ENCODE results near the gene PRAMEF14.
"Not testable (repeated sequence)": the region's sequence is repeated elsewhere in the genome, so short reads cannot be mapped to it uniquely, and the experiment has no call there.

Gene PRAMEF14, protein sequence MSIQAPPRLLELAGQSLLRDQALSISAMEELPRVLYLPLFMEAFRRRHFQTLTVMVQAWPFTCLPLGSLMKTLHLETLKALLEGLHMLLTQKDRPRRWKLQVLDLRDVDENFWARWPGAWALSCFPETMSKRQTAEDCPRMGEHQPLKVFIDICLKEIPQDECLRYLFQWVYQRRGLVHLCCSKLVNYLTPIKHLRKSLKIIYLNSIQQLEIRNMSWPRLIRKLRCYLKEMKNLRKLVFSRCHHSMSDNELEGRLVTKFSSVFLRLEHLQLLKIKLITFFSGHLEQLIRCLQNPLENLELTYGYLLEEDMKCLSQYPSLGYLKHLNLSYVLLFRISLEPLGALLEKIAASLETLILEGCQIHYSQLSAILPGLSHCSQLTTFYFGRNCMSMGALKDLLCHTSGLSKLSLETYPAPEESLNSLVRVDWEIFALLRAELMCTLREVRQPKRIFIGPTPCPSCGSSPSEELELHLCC

DNA sequence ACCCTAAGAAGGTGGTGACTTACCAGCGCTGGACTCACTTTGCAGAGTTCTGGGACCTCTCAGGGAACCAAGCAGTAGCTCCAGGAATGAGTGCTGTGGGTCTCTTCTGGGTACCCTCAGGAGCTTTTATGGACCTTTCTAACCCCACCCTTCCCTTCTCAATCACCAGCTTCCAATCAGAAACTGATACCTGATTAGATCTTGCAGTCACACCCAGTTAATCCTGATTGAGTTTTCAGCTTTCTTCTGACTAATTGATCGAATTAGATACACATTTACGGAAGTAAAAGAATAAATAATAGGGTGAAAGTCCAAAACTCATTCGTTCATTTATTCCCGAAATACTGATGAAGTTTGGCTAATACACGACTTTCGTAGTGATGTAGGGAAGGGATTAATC, at the start of gene PRAMEF14:
PRAMEF14 (minus strand) TSS at position 101 of the 400 bp plus-strand sequence. CDS start 1,820 bp downstream, outside the sequence.
- DNase-seq = not testable (repeated sequence)

DNA sequence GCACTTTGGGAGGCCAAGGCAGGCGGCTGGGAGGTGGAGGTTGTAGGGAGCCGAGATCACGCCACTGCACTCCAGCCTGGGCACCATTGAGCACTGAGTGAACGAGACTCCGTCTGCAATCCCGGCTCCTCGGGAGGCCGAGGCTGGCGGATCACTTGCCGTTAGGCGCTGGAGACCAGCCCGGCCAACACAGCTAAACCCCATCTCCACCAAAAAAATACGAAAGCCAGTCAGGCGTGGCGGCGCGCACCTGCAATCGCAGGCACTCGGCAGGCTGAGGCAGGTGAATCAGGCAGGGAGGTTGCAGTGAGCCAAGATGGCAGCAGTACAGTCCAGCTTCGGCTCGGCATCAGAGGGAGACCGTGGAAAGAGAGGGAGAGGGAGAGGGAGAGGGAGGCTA, 48.4 kb upstream of the PRAMEF14 start:
- not testable (repeated sequence) for DNase-seq

DNA sequence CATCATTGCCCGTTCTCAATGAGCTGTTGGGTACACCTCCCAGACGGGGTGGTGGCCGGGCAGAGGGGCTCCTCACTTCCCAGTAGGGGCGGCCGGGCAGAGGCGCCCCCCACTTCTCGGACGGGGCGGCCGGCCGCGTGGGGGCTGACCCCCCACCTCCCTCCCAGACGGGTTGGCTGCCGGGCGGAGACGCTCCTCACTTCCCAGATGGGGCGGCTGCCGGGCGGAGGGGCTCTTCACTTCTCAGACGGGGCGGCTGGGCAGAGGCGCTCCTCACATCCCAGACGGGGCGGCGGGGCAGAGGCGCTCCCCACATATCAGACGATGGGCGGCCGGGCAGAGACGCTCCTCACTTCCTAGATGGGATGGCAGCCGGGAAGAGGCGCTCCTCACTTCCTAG, 47.8 kb upstream of the PRAMEF14 start:
- not testable (repeated sequence) for DNase-seq

DNA sequence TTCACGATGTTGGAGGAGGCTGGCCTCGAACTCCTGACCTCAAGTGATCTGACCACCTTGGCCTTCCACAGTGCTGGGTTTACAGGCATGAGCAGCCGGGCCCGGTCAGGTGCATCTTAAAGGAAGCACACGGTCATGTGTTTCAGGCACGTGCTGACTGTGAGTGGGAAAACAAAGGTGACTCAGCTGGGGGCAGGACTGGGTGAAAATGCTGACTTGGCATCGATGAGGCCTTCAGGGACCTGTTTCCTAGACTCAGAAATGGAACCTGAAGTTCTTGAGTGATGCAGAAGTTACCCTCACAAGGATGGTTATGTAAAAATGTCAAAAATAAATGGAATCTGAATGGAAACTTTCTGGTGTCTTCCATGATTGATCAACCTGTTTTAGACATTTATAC, 46.1 kb upstream of the PRAMEF14 start:
- DNase-seq = not testable (repeated sequence)

DNA sequence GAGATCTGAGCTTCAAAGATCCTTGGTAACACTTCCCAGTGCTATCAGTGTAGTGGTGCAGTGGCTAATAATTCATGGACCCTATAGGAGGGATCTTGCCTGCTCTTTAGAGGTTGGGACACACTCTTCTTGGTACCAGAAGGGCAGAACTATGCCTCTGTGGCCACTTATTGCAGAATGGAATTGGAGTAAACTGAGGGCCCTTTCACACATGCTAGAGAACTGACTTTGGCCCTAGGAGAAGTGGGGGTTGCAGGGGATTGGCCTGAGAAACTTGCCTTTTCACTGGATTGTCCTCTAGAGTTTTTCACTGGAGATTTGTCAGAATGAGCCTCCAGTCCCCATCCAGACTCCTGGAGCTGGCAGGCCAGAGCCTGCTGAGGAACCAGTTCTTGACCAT, 42.4 kb upstream of the PRAMEF14 start, which contains the start of gene PRAMEF17:
PRAMEF17 (plus strand) TSS at position 301 of the 400 bp plus-strand sequence; CDS start at position 327, 26 bp downstream.
- not testable (repeated sequence) for DNase-seq

DNA sequence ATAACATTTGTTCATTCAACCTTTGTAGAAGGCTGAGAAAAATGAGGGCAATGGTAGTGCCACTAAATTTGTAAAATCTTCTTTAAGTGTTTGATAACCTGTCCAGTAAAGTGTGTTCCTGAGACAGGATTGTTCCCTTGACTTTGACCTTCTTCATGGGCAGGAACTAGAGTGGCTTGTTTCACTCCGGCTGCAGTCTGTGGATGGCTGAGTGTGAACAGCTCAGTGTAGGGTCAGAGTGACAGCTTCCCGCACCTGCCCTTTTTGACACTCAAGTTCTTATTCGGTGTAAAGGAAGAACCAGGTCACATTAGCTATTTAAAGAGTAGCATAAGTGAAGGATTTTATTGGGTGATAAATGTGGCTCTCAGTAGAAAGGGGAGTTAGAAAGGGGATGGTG, 33.4 kb upstream of the PRAMEF14 start:
- DNase-seq = not testable (repeated sequence)

DNA sequence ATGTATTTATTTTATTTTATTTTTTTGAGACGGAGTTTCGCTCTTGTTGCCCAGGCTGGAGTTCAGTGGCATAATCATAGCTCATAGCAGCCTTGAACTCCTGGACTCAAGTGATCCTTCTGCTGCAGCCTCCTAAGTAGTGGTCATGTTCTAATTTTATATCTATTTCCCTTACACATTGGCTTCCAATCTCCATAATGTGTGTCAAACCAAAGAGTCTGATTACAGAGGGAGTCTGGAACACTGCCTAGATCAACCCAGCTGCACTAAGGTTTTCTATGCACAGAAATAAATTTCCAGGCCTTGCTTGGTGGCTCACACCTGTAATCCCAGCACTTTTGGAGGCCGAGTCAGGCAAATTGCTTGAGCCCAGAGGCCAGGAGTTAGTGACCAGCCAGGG, 32.0 kb upstream of the PRAMEF14 start:
- DNase-seq = not testable (repeated sequence)

DNA sequence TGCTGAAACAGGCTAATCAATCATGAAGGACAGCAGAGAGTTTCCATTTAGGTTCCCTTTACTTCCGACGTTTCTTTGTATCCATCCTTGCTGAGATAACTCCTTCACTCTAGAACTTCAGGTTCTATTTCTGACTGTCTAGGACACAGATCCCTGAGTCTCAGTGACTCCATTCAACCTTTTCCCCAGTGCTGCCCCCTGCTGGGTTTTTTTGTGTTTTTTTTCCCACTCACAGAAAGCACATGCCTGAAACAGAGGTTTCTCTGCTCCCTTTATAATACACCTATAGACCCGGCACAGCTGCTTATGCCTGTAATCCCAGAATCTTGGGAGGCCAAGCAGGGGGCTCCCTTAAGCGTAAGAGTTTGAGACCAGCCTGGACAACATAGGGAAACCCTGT, 21.6 kb upstream of the PRAMEF14 start:
- peak in 1 of 14 donors; percentile 2 for DNase-seq

DNA sequence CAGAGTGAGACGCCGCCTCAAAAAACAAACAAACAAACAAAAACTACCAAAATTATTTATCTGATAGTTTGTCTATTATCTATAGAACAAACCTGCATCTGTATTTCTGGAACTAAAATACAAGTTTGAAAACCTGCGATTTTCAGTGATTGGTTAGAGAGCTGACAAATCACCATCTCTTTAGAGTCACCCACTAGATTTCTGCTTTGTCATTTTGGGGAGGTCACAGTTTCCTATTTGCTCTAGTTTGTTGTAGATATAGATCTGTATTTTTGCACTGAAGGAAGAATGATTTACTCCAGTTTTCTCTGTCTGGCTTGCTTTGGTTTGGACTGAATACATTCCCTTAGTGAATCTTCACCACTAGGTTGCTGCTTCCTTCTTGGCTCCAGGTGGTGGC, 19.6 kb upstream of the PRAMEF14 start:
- DNase-seq = not testable (repeated sequence)

DNA sequence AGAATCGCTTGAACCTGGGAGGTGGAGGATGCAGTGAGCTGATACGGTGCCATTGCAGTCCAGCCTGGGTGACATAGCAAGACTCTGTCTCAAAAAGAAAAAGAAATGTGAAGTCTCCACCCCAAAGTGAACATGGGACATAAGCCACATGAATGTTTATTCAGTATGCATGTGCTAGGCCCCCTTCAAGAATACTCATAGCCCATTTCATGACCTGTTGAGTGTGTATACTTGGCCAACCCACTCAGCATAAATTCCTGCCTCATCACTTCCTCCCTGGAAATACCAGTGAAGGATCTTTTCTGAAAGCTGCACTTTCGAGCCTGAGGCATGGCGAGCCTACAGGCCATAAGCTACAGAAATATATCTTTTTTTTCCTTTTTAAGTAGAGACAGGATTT, 18.0 kb upstream of the PRAMEF14 start:
- not testable (repeated sequence) for DNase-seq

DNA sequence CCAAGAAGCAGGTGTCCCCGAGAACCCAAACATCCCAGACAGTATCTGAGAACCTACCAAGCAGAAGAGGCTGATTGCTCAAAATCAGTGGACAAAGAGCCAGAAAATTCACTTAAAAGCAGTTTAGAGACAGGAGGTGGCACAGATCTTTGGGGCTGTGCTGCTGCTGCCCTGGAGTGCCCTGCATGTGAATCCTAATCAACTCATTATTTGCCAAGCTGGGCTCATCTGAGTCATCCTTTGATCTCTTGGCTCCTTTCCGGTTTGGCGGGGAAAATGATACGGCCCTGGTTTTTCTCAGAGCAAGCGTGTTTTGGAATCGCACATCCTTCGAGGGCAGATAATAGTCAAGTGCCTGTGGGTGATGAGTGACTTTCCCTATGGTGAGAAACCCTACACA, 15.4 kb upstream of the PRAMEF14 start:
- DNase-seq = not testable (repeated sequence)

DNA sequence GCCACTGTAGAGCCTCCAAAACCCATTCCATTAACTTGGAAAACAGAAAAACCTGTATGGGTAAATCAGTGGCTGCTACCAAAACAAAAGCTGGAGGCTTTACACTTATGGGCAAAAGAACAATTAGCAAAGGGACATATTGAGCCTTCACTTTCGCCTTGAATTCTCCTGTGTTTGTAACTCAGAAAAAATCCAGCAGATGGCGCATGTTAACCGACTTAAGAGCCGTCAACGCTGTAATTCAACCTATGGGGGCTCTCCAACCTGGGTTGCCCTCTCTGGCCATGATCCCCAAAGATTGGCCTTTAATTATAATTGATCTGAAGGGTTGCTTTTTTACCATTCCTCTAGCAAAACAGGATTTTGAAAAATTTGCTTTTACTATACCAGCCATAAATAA, 9.8 kb upstream of the PRAMEF14 start:
- peak in 1 of 14 donors; percentile 0 for DNase-seq

DNA sequence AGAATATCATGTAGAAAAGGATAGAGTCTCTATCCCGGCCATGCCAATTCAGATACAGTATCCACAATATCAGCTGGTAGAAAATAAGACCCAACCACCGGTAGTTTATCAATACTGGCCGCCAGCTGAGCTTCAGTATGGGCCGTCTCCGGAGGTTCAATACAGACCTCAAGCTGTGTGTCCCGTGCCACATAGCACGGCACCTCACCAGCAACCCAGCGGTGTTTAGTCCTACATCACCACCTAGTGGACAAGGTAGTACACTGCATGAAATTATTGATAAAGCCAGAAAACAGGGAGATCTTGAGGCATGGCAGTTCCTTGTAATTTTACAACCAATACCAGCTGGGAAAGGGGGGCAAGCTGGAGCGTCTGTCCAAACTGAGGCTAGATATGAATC, 7.5 kb upstream of the PRAMEF14 start:
- DNase-seq = not testable (repeated sequence)

DNA sequence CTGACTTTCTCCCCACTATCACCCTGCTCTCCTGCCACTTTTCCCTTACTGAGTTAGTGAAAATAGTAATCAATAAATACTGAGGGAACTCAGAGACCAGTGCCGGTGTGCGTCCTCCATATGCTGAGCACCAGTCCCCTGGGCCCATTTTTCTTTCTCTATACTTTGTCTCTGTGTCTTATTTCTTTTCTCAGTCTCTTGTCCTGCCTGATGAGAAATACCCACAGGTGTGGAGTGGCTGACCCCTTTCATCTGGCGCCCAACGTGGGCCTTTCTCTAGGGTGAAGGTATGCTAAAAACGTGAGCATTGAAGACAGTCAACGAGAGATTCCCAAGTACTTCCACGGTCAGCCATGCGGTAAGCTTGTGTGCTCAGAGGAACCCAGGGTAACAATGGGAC, 6.5 kb upstream of the PRAMEF14 start:
- not testable (repeated sequence) for DNase-seq

DNA sequence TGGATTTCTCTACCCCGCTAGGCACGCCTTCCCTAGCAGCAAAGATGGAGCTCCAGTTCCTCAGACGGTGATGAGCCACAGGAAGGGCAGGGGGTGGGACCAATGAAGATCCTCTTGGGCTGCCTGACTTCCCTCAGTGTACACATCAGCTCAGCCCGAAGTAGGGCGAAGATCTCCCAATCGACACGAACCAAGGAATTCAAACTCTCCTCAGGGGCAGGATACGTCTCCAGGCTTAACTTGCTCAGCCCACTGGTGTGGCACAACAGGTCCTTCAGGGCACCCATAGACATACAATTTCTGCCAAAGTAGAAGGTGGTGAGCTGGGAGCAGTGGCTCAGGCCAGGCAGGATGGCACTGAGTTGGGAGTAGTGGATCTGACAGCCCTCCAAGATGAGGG, 4.4 kb downstream of the PRAMEF14 start:
- not testable (repeated sequence) for DNase-seq

DNA sequence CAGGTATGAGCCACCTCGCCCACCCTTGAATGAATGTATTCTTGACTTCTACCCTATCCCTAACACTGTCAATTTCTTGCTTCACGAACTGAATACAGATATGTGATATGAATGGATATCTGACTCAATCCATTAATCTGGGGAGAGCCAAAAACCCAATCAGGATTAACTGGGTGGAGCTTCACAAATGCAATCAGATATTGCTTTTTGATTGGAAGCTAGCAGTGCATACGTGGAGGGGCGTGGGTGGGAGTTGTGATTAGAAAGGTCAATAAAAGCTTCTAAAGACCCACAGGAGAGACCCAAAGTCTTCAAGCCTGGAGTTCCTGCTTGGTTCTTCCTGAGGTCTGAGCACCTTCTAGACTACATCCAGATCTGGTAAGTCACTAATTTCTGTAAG, 31.7 kb downstream of the PRAMEF14 start, which contains the start of gene PRAMEF15:
PRAMEF15 (plus strand) TSS at position 301 of the 400 bp plus-strand sequence. CDS start 2,827 bp downstream, outside the sequence.
- not testable (repeated sequence) for DNase-seq

DNA sequence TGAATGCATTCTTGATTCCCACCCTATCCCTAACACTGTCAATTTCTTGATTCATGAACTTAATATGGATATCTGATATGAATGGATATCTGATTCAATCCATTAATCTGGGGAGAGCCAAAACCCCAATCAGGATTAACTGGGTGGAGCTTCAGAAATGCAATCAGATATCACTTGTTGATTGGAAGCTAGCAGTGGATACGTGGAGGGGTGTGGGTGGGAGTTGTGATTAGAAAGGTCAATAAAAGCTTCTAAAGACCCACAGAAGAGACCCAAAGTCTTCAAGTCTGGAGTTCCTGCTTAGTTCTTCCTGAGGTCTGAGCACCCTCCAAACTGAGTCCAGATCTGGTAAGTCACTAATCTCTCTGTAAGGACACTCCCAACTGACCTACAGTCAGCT, 43.7 kb downstream of the PRAMEF14 start, which contains the start of gene PRAMEF33:
PRAMEF33 (plus strand) TSS at position 301 of the 400 bp plus-strand sequence. CDS start 2,416 bp downstream, outside the sequence.
- DNase-seq = not testable (repeated sequence)

DNA sequence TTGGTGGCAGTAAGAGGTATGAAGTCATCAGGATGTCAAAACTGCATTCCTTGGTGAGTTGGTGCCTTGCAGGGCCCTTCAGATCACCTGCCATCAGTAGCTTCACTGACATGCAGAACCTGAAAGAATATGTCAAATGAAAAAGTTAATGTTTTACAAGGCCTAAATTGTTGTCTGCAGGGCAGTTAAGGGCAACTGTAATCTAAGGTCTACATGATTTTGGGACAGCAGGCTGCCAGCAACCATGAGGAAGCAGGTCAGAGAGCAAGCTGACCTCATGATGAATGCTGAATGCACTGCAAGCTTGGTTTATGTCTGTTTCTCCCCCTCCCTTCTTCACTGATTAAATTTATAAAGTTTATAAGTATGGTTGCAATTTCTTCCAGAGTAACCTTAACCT, 44.7 kb downstream of the PRAMEF14 start:
- DNase-seq = not testable (repeated sequence)

DNA sequence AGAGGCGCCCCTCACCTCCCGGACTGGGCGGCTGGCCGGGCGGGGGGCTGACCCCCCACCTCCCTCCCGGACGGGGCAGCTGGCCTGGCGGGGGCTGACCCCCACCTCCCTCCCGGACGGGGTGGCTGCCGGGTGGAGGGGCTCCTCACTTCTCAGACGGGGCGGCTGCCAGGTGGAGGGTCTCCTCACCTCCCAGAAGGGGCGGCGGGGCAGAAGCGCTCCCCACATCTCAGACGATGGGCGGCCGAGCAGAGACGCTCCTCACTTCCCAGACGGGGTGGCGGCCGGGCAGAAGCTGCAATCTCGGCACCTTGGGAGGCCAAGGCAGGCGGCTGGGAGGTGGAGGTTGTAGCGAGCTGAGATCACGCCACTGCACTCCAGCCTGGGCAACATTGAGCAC, 48.2 kb downstream of the PRAMEF14 start:
- not testable (repeated sequence) for DNase-seq

DNA sequence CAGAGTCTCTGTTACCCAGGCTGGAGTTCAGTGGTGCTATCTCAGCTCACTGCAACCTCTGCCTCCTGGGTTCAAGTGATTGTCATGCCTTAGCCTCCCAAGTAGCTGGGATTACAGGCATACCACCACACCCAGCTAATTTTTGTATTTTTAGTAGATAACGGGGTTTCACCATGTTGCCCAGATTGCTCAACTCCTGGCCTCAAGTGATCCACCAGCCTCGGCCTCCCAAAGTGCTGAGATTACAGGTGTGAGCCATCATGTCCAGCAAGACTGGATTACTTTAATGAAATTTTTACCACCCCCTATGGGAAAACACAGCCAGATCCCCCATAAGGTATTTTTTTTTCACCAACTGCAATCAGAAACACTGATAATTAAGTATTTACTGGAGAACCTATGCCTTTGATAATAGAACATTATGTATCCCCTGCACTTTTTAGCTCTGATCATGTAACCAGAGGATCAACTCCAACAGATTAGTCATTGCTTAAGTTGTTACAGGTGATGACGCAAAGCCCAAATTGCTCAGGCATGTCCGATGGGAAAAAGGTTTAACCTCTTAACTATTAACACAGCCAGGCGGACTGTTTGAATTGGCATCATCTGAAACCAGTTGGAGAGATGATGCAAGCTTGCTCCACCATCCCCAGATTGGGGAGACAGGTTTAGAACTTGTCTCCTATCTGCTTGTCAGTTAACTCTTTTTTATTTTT, 49.6 kb downstream of the PRAMEF14 start:
- not testable (repeated sequence) for DNase-seq
